H1 (cell line): ENCODE data around the gene ACBD6. TPM values are rescaled to one million over a fixed set of nuclear protein-coding genes. Genes with fewer than 3 reads are reported as not detected.

Experiments used
- CTCF ChIA-PET: fragments of 300-600 bp; sonication (Branson Sonifier 250); formaldehyde crosslinking; loops from one replicate; lab custom pipeline; 2021; ENCODE audit not compliant: partially characterized antibody; lab: Charles Lee
- POLR2A ChIA-PET: fragments of 300-600 bp; sonication (Branson Sonifier 250); formaldehyde crosslinking; loops from one replicate; lab custom pipeline; 2021; ENCODE audit warnings: inconsistent platforms; ENCODE audit not compliant: partially characterized antibody; lab: Charles Lee
- DNase-seq, 2 experiments: peaks; one replicate each; pipeline versions ENCODE4 v3.0.0 to v3.0.0-alpha.2; 2010 to 2022; ENCODE audit warnings: low spot score in 2 of 2, low read depth in 1 of 2, mixed read lengths in 1 of 2
- FAIRE-seq: peaks from 2 replicates; lab custom pipeline; 2011; peaks lifted over from hg19 to GRCh38; lab: Jason Lieb, UNC
- H2AFZ ChIP-seq: 2 replicates; pipeline ENCODE4 v1.8.1; 2012; ENCODE audit warnings: low read length, inconsistent platforms
- H2AK5ac ChIP-seq: 2 replicates; pipeline ENCODE4 v1.6.1; 2013; ENCODE audit warnings: low read depth, low read length
- H2BK120ac ChIP-seq: replicated peaks from 2 replicates; pipeline ENCODE3; 2013; ENCODE audit warnings: low read depth, low read length, inconsistent platforms
- H2BK12ac ChIP-seq: 2 replicates; pipeline ENCODE4 v1.6.1; 2013; ENCODE audit warnings: low read depth, low read length
- H2BK15ac ChIP-seq: 2 replicates; pipeline ENCODE4 v1.6.1; 2013; ENCODE audit warnings: low read length
- H2BK20ac ChIP-seq: 2 replicates; pipeline ENCODE4 v1.6.1; 2013; ENCODE audit warnings: low read length
- H2BK5ac ChIP-seq: 2 replicates; pipeline ENCODE4 v1.6.1; 2013; ENCODE audit warnings: low read depth, low read length
- H3K14ac ChIP-seq: 2 replicates; pipeline ENCODE4 v1.6.1; 2013; ENCODE audit warnings: inconsistent platforms; ENCODE audit not compliant: insufficient read length
- H3K18ac ChIP-seq: 2 replicates; pipeline ENCODE4 v1.6.1; 2013; ENCODE audit warnings: low read length; ENCODE audit errors: extremely low read depth
- H3K23ac ChIP-seq: 2 replicates; pipeline ENCODE4 v1.6.1; 2013; ENCODE audit warnings: inconsistent platforms; ENCODE audit not compliant: insufficient read length
- H3K23me2 ChIP-seq: 2 replicates; pipeline ENCODE4 v1.6.1; 2013; ENCODE audit warnings: low read depth, low read length
- H3K27ac ChIP-seq: 2 replicates; pipeline ENCODE4 v1.6.1; 2011; ENCODE audit warnings: low read depth, low read length, inconsistent platforms
- H3K27me3 ChIP-seq, 4 experiments: replicated peaks in 1 of 4; 1 replicate in 1 of 4; 2 replicates in 3 of 4; pipeline versions ENCODE4 v1.6.1 to v1.8.1; 2011 to 2013; ENCODE audit warnings: low read length in 3 of 4, mild to moderate bottlenecking in 3 of 4, inconsistent platforms in 2 of 4, mixed read lengths in 2 of 4, moderate library complexity in 1 of 4; ENCODE audit not compliant: control insufficient read depth in 3 of 4, insufficient read depth in 3 of 4; ENCODE audit errors: extremely low read depth in 1 of 4
- H3K36me3 ChIP-seq, 4 experiments: 2 replicates each; pipeline versions ENCODE4 v1.6.1 to v1.8.1; 2011 to 2013; ENCODE audit warnings: mild to moderate bottlenecking in 4 of 4, low read length in 3 of 4, moderate library complexity in 2 of 4, control low read depth in 1 of 4, inconsistent platforms in 1 of 4; ENCODE audit not compliant: insufficient read depth in 4 of 4, control insufficient read depth in 2 of 4
- H3K4ac ChIP-seq: replicated peaks from 2 replicates; pipeline ENCODE3; 2013; ENCODE audit warnings: low read length, low read depth, mixed read lengths, inconsistent platforms; ENCODE audit not compliant: insufficient read length
- H3K4me1 ChIP-seq, 4 experiments: replicated peaks in 1 of 4; 1 replicate in 1 of 4; 2 replicates in 3 of 4; pipeline versions ENCODE4 v1.6.1 to v1.8.1; 2011 to 2013; ENCODE audit warnings: low read length in 3 of 4, inconsistent platforms in 2 of 4, mixed read lengths in 1 of 4; ENCODE audit not compliant: insufficient read depth in 4 of 4, control insufficient read depth in 3 of 4
- H3K4me2 ChIP-seq, 2 experiments: 2 replicates each; pipeline versions ENCODE4 v1.6.1 to v1.8.1; 2011 to 2013; ENCODE audit warnings: low read depth in 2 of 2, low read length in 2 of 2, control low read depth in 1 of 2, inconsistent platforms in 1 of 2, mild to moderate bottlenecking in 1 of 2; ENCODE audit not compliant: insufficient read depth in 1 of 2
- H3K4me3 ChIP-seq, 4 experiments: fragments of 200-600, 300-600 bp in 1 of 4; sonication (generic), shearing (Covaris generic), sonication (Bioruptor Twin) in 1 of 4; 2 replicates each; pipeline versions ENCODE4 v1.5.1 to v1.8.1; 2011 to 2016; ENCODE audit warnings: low read length in 4 of 4, low read depth in 3 of 4, control low read depth in 2 of 4, inconsistent platforms in 2 of 4, mild to moderate bottlenecking in 2 of 4, mixed read lengths in 1 of 4, moderate library complexity in 1 of 4; ENCODE audit not compliant: insufficient read depth in 2 of 4; ENCODE audit errors: extremely low read depth in 1 of 4
- H3K56ac ChIP-seq: replicated peaks from 2 replicates; pipeline ENCODE3; 2013; ENCODE audit warnings: low read depth, mild to moderate bottlenecking, mixed read lengths, low read length, inconsistent platforms; ENCODE audit not compliant: insufficient read length
- H3K79me1 ChIP-seq: 2 replicates; pipeline ENCODE4 v1.6.1; 2013; ENCODE audit warnings: low read depth, low read length, control low read depth
- H3K79me2 ChIP-seq, 2 experiments: 2 replicates each; pipeline versions ENCODE4 v1.6.1 to v1.8.1; 2012 to 2013; ENCODE audit warnings: low read length in 2 of 2, mild to moderate bottlenecking in 2 of 2, inconsistent platforms in 1 of 2; ENCODE audit not compliant: insufficient read depth in 2 of 2, control insufficient read depth in 1 of 2
- H3K9ac ChIP-seq, 4 experiments: replicated peaks in 1 of 4; 1 replicate in 1 of 4; 2 replicates in 3 of 4; pipeline versions ENCODE4 v1.6.1 to v1.8.1; 2011 to 2013; ENCODE audit warnings: low read depth in 3 of 4, low read length in 3 of 4, control low read depth in 2 of 4, mild to moderate bottlenecking in 2 of 4, moderate library complexity in 2 of 4, inconsistent platforms in 1 of 4; ENCODE audit errors: extremely low read depth in 1 of 4
- H3K9me3 ChIP-seq, 2 experiments: 2 replicates each; pipeline versions ENCODE4 v1.6.1 to v1.8.1; 2012 to 2013; ENCODE audit warnings: mild to moderate bottlenecking in 2 of 2, moderate library complexity in 2 of 2, control low read depth in 1 of 2, inconsistent platforms in 1 of 2, low read depth in 1 of 2, low read length in 1 of 2, mixed read lengths in 1 of 2; ENCODE audit not compliant: insufficient read depth in 2 of 2
- H4K20me1 ChIP-seq, 2 experiments: replicated peaks in 1 of 2; 2 replicates each; pipeline versions ENCODE3 to v1.8.1; 2011 to 2013; ENCODE audit warnings: inconsistent platforms in 2 of 2, low read length in 2 of 2, mild to moderate bottlenecking in 1 of 2; ENCODE audit not compliant: insufficient read depth in 2 of 2, control insufficient read depth in 1 of 2
- H4K5ac ChIP-seq: 2 replicates; pipeline ENCODE4 v1.6.1; 2013; ENCODE audit warnings: low read length, low read depth, mixed read lengths, inconsistent platforms; ENCODE audit not compliant: insufficient read length
- H4K8ac ChIP-seq: 2 replicates; pipeline ENCODE4 v1.8.0; 2013; ENCODE audit warnings: mild to moderate bottlenecking, moderate library complexity, low read length, inconsistent platforms; ENCODE audit not compliant: insufficient read depth; ENCODE audit errors: extremely low read depth
- H4K91ac ChIP-seq: replicated peaks from 2 replicates; pipeline ENCODE3; 2013; ENCODE audit warnings: low read length, mixed read lengths, inconsistent platforms; ENCODE audit not compliant: insufficient read length
- BACH1 ChIP-seq: IDR thresholded peaks from 2 replicates; pipeline ENCODE4 v1.6.1; 2012; ENCODE audit warnings: low read length, improper control_type of control experiment
- CBX5 ChIP-seq: fragments of 300-800, 300-1000 bp; sonication (generic); IDR thresholded peaks from 2 replicates; pipeline ENCODE4 v1.7.1; 2016; ENCODE audit warnings: antibody characterized with exemption, low read length, low read depth
- EGR1 ChIP-seq: IDR thresholded peaks from 2 replicates; pipeline ENCODE4 v1.6.1; 2011; ENCODE audit warnings: low read depth, low read length, borderline replicate concordance
- KDM1A ChIP-seq: fragments of 200-600, 300-600 bp; sonication (generic); IDR thresholded peaks from 2 replicates; pipeline ENCODE4 v1.7.1; 2016; ENCODE audit warnings: mild to moderate bottlenecking, low read length, borderline replicate concordance
- PHF8 ChIP-seq: fragments of 200-600 bp; sonication (generic); conservative IDR thresholded peaks from 2 replicates; pipeline ENCODE4 v1.7.1; 2012; ENCODE audit warnings: low read depth, mild to moderate bottlenecking, inconsistent platforms, low read length, moderate library complexity
- POU5F1 ChIP-seq: IDR thresholded peaks from 2 replicates; pipeline ENCODE4 v1.6.1; 2011; ENCODE audit warnings: low read depth, mild to moderate bottlenecking, low read length, moderate library complexity
- RFX5 ChIP-seq: IDR thresholded peaks from 2 replicates; pipeline ENCODE4 v1.6.1; 2011; ENCODE audit warnings: low read depth, low read length, improper control_type of control experiment, borderline replicate concordance
- SP1 ChIP-seq: IDR thresholded peaks from 2 replicates; pipeline ENCODE4 v1.6.1; 2011; ENCODE audit warnings: low read depth, low read length
- SP2 ChIP-seq: IDR thresholded peaks from 2 replicates; pipeline ENCODE4 v1.6.1; 2012; ENCODE audit warnings: mild to moderate bottlenecking, low read length, inconsistent platforms
- SUZ12 ChIP-seq: fragments of 200-600 bp; sonication (generic); IDR thresholded peaks from 2 replicates; pipeline ENCODE4 v1.6.1; 2012; ENCODE audit warnings: mild to moderate bottlenecking, inconsistent platforms, low read length, moderate library complexity, mixed read lengths
- TEAD4 ChIP-seq: IDR thresholded peaks from 2 replicates; pipeline ENCODE4 v1.6.1; 2012; ENCODE audit warnings: low read depth, low read length, inconsistent platforms, mixed read lengths
- WGBS, 2 experiments: shearing (Covaris generic) in 1 of 2; methylation state at CpG; one replicate each; pipeline versions ENCODE4 v1.1.6 to v1.1.7; 2013 to 2015; ENCODE audit warnings: low lambda C conversion rate in 2 of 2, mixed read lengths in 2 of 2, inconsistent platforms in 1 of 2, low coverage in 1 of 2, missing lambda C conversion rate in 1 of 2; ENCODE audit not compliant: insufficient replicate concordance in 2 of 2, insufficient coverage in 1 of 2, insufficient read length in 1 of 2; ENCODE audit errors: extremely low coverage in 1 of 2, missing lambda C conversion rate in 1 of 2; 5-methylcytosine and 5-hydroxymethylcytosine counted together
- polyA plus RNA-seq, 7 experiments: library from polyadenylated mRNA; depleted of rRNA in 3 of 7; stranded (reverse) in 5 of 7; unstranded in 2 of 7; fragments of >200 nt in 5 of 7; fragments of 200-250 nt in 2 of 7; gene quantifications; 1 replicate in 5 of 7; 2 replicates in 1 of 7; 4 replicates in 1 of 7; pipeline versions ENCODE4 v1.2.1 to v1.2.3, GENCODE V29; 2011 to 2013; ENCODE audit warnings: missing spikeins in 2 of 7, mixed read lengths in 2 of 7
- total RNA-seq: library from RNA; stranded (reverse); fragmentation: NEBNext Ultra II Directional; extraction: Animal tissue kit (Norgen Biotek cat#: 25700); gene quantifications from 2 replicates; pipeline ENCODE4 v1.2.1, GENCODE V29; 2021
- TF ChIP-seq, protein P1 (sequence below): IDR thresholded peaks from 2 replicates; pipeline ENCODE4 v1.6.1; 2011; ENCODE audit warnings: low read length, improper control_type of control experiment

Gene ACBD6
- total and polyA plus RNA-seq, 2 of the 8 experiments (the other 6 are each of a cell fraction or from before 2014, with no cell fraction given): 52.0 to 67.7 TPM

DNA sequence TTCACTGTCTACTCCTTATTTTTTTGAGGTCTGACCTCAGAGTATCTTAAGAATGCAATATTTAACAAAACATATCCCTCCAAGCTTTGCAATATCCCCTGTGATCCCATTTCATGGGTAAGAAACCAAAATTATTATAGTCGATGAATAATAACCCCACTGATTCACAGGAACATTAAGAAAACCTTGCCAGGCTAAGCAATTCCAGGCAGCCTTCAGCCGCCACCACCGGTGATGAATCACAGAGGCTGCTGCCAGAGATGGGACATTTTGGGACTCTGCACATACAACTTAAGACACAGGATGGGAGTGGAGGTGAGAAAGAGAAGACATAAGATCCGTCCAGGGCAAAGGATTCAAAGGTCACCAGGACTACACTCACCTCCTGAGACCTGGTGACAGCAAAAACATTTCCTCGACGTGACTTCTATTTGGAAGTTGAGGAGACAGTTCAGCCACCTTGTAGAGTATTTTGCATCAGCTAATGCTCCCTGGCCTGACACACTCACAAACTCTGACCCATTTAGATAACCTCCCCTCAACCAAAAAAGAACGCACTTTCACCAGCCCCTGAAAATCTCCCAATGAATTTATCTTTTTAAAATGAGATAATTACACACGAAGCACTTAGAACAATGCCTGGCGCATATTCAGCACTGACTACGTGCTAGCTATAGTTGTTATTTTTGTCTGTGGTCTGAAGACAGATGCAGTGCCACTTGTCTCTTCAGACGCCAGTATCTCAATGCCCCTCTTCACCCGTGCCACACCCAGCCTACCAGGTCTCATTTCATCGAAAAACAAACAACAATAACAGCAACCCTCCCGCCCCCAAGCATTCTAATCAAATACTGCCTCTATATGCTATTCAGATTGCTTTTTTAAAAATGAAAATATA, 38.6 kb upstream of the ACBD6 start:
- Histone ChIP-seq H4K8ac (no peak overlapping the region), H3K27ac (no peak overlapping the region), H2AFZ (no peak overlapping the region), H3K4me3 (no peak overlapping the region), H2BK12ac (no peak overlapping the region), H3K9ac (no peak overlapping the region), H3K79me1 (no peaks in the 10 kb centered on the region), H3K79me2 (no peaks in the 10 kb centered on the region), H3K23ac (no peak overlapping the region), H4K5ac (no peak overlapping the region), H3K9me3 (no peaks in the 10 kb centered on the region), H2AK5ac (no peak overlapping the region), H3K4me1 (peaks cover 0 to 8% (median 3%) of the 10 kb centered on the region in 4 experiments), H3K4ac (no peak overlapping the region), H3K14ac (no peak overlapping the region), H3K18ac (no peak overlapping the region), H3K36me3 (no peaks in the 10 kb centered on the region), H2BK20ac (no peak overlapping the region), H4K20me1 (no peaks in the 10 kb centered on the region), H3K23me2 (no peaks in the 10 kb centered on the region), H3K27me3 (no peaks in the 10 kb centered on the region), H3K4me2 (no peak overlapping the region), H2BK15ac (no peak overlapping the region), H2BK120ac (no peak overlapping the region), H2BK5ac (no peak overlapping the region), H3K56ac (no peak overlapping the region), H4K91ac (no peak overlapping the region)
- DNase-seq (no peak), FAIRE-seq (no peak)
- 81% methylated on average over 14 of the region's 14 CpGs; no CpG with 5 or more reads in 1 of the 2 experiments for WGBS, 2 experiments
- CTCF ChIA-PET: interaction anchor here (1.0 to 2.5 kb wide), 3 partner anchors 9 to 28 kb away, joined by 3 to 10 read pairs (median 4); no protein-coding TSS in a partner anchor
- POLR2A ChIA-PET: interaction anchor here (0.7 kb wide), 1 partner anchor 19 kb away, joined by 3 read pairs; no protein-coding TSS in a partner anchor
- no peak for TF ChIP-seq KDM1A
- TF ChIP-seq, protein P1, sequence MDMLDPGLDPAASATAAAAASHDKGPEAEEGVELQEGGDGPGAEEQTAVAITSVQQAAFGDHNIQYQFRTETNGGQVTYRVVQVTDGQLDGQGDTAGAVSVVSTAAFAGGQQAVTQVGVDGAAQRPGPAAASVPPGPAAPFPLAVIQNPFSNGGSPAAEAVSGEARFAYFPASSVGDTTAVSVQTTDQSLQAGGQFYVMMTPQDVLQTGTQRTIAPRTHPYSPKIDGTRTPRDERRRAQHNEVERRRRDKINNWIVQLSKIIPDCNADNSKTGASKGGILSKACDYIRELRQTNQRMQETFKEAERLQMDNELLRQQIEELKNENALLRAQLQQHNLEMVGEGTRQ: no peak
- no peak for TF ChIP-seq POU5F1
- TF ChIP-seq RFX5: no peak
- no peak for TF ChIP-seq EGR1
- TF ChIP-seq SP2: no peak
- TF ChIP-seq SUZ12: no peak
- TF ChIP-seq TEAD4: no peak
- TF ChIP-seq BACH1: no peak
- no peak for TF ChIP-seq PHF8
- TF ChIP-seq SP1: no peak
- no peak for TF ChIP-seq CBX5
